Measurements from ENCODE around the gene NPAS3.

Gene NPAS3

DNA sequence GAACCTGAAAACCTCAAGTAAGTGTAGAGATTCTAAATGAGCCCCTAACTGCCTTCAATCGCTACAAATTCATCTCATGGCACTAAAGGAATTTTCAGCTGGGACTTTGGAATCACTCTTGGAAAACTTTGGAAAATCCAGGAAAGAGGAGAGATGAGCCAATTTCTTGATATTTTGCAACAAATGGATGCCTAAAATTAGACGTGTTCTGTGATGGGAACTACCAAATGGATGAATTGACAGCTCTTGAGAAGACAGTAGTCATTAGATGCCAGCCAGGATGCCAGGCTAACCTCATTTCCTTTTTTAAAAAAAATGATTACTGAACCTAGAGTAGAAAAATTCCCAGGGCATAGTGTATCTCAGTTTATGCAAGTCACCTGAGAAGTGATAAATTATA, 78.3 kb downstream of the NPAS3 start:
- DNase-seq, result no peak

DNA sequence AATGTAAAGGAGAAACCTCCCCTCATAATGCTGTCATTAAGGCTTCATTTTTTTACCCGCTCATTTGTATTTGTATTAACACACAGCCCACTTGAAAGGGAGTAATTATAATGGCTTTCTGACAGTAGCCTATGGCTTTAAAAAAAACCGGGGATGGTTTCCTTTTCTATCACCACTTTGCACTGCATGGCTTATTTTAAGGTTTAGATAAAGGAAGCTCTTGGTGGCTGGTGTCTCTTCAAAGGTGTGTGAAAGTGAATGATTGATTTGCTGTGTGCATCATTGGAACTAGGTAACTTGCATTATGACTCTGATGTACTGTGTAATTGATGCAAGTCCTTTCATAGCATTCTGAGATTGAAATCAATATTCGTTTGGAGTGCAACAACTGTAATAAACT, 80.7 kb downstream of the NPAS3 start:
- no peak for DNase-seq

DNA sequence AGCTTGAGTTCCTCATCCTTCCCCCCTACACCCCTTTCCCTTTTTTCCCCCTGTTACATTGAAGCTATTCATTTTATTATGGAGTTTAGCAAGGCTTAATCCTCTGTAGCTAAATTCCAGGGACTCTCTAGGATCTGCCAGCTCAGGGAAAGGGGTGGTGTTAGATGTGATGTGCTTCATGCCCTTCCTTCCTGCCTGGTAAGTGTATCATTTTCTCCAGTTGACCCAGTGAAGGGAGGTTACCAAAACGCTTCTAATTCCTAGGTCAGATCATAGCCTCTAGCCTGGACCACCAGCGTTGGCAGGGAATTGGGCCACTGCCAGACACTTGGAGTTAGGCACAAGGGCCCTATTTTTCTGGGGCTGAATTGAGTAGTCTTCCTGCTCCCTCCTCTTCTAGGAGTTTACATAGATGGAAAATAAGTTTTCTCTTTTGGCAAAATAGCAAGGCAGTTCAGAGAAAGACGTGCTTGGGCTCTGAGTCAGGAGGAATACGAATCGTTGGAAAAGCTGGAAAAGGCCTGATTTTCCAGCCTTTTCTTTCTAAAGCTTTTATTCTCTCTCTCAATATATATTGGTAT, 88.3 kb downstream of the NPAS3 start:
- no peak for DNase-seq

DNA sequence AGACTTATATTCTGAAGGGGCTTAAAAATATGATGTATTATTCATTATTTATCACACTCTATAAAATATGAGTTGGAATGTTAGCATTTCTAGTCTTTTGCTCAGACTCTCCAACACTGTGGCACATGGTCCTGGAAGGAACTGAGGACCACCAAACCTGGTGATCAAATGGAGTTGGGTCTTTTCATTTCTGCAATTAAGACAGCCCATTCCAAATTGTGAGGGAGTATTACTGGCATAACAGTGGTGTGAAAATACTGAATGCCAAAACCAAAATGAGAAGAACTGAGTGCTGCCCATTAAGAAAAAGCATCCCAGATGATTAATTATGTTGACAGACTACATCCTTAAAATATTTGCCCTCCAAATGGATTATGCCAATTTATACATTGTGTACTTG, 90.8 kb downstream of the NPAS3 start:
- DNase-seq, result no peak

DNA sequence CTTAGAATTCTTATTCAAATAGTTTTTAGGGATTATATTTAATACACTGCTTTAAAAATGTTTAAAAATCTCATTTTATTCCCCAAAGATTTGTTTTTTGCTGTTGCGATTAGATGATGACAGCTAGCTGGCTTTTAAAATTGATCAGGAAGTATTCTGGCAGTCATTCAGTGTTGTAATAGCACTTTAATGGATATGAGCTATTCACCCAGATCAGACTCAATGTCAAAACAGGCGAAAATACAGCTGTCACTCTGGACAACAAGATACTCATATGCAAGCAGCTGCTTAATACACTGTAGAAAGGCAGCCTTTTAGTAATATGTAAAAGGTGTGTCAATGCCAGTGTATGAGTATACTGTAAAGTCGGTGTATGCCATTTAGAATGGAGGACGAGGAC, 91.7 kb downstream of the NPAS3 start:
- no peak for DNase-seq

DNA sequence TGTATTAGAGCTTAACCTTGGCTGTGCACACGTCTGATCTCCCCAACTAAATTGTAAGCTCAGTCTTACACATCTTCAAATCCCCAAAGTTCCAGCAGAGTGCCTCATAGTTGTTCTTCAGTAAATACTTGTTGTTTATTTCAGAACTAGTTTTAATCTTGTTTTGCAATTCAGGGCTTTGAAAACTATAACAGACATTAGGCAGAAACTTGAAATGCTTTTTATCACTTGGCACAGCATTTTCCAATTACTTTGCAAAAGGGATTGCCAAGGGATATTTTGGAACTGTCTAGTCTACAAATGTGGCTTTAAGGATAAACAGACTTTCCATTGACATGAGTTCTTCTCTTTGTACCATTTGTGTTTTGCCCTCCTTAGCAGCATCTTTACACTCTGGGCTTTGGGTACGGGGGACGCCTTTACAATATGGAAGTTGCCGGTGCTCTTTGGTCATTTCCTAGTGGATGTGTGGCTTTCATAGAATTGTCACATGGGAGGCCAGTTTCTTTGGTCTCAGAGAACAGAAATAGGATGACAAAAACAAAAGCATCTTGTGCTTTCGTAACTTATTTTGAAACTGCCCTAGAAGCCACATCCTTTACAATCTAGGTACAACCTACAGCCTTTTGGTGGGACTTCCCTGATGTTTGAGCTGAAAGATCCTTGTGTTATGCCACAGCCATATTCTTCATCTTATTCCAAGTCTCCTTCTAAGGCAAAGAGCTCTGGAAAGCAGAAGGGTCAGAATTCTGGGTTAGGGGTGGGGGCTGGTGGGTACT, 96.9 kb downstream of the NPAS3 start:
- no peak for DNase-seq

DNA sequence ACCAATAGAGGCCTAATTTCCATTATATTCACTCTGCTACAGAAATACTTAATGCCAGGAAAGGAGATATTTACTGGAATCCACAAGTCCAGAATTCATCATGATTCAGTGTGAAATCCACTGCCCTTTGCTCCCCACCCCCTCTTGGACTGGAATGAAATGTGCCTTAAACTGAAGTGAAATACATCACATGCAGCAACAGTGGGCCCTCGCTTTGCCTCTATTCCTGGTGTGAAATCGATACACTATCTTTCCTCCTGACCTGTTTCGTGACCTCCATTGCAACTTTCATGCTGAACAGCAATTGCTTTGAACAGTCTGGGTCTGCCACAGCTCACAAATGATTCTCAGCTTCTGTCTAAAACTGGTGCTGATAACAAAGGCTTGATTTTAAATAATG, 100.6 kb downstream of the NPAS3 start:
- no peak for DNase-seq

DNA sequence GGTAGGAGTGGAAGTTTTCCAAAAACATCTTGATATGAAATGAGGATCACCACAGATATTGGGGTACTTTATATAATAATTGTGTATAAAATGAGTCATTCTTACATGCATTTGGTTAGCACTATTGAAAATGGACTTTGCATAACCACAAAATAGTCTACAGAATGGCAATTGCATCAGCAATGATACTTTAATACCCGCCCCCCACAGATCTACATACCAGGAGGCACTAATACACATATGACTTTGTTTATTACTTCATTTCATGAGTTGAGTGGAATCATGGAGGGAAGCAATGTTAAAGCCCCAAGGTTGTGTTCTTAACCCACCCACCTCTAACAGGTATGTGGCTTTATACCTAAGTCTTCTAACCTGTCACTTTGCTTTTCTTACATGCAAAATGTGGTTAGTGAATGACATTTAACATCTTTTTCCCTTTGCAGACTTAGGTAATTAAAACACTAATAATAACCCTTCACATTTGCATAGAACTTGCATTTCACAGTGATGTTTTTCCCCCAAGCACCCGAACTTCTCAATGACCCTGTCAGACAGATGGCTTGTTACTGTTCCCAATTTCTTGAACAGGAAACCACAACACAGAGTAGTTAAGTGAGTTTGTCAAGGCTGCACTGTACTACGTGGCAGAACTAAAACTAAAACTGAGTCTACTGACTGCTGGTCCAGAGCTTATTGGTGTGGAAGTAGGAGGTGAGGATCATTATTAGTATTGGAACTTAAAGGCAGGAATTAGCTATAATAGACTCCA, 101.9 kb downstream of the NPAS3 start:
- DNase-seq, result no peak

DNA sequence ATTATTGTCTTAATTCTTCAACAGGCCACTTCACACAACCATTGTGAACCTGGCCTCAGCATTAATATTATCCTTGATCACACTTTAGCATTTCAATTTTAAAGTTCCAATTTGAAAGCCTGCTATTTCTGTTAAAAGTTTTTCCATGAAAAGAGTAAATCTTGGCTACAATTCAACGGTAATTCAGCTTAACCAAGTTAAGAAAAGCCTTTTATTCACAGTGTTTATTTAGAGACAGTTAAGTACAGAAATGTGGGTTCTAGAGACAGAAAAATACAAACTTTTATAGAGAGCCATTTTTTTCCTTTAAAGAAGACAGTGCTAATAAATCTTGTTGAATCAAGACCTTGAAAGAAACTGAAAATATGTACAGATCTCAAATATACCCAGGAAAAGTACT, 103.9 kb downstream of the NPAS3 start:
- DNase-seq, result no peak

DNA sequence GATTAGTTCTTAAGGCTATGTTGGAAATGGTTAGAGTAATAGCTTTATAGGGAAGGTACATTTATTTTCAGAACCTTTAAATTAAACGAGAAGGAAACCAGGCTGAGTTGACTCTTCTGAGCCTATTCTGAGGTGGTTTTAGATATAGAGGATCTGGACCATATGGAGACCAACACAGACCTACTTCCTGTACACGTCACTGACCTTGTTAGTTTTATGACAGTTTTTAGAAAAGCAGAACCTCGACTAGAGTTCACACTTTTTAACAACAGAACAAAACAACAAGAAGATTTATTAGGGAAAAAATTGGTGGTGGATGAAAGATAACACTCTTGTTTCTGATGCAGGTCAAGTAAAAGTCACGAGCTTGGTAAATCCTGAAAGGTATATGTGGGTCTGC, 107.1 kb downstream of the NPAS3 start:
- no peak for DNase-seq

DNA sequence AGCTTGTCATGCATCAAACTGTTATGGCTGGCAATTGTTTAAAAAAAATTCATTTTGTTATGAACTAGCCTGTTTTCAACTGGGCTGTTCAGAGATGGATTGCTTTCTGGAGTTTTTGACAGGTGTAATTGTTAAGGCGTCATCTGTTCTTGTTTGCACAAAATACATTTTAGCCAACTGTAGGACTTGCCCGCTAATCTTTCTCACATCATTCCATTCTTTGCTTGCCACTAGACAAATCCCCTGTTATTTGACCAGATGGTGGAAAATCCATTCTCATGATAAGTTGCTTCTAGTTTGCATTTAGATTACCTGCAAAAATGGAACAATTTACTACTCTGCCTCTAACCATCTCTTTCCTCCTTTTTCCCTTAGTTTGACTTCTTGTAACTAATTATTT, 114.3 kb downstream of the NPAS3 start:
- DNase-seq, result peak; percentile 93 to 99

DNA sequence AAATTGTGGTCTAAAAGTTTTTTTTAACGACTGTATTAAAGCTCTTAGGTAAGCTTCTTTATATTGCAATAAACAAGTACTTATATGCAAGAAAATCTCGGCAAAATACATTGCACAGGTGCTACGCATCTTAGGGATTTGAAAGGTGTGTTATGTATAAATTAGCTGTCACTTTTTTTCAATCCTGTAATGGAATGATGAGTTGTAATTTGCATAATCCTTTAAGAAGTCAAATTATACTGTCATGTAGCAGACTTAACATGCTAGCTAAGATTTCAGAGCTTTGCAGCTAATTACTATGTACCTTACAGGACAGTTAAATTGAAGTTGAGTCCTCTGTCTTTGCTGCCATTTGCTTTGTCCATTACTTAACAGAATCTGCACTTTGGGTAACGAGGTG, 117.5 kb downstream of the NPAS3 start:
- peak; percentile 34 to 79 for DNase-seq

DNA sequence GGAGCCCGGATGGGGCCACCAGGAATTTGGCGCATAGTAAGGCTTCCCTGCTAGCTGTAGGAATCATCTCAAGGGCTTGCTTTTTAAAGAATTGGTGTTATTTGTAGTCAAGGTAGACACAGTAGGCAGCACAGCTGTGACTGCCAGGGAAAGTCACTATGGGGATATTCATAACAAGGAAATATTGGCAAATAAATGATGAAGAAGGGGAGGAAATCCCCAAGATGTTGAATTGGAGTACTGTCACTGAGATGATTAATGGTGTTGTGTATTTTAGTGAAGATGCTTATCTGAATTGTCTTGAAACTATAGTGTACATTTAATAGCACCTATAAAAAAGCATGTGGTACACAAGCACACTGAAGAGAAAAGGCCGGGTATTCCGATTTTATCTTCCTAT, 118.9 kb downstream of the NPAS3 start:
- no peak for DNase-seq

DNA sequence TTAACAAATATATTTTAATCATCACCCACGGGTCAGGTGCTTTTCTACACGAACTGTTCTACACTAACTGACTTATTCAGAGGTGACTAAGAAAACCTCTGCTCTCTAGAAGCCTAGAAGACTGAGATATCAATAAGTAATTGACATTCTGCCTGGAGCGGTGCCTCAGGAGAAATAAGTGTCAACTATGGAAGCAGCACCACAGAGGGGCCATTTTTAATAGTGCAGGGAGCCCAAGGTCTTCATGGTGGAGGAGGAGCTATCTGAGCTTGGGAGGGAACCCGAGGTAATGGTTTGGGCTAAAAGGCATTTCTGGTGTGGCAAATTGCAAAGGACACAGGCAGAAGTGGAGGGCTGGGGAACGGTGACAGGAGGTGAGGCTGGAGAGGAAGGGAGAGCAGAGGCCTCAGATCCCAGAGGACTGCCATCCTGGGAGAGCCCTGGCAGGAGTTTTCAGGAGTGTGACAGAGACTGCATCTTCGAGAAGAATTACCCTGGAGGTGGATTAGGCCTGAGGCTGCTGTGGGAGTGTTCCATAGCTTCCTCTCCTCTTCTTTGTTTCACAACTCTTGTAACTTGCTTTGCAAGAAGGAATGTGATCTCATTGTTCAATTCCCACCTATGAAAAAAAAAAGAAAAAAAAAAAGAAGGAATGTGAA, 123.1 kb downstream of the NPAS3 start:
- DNase-seq, result no peak

DNA sequence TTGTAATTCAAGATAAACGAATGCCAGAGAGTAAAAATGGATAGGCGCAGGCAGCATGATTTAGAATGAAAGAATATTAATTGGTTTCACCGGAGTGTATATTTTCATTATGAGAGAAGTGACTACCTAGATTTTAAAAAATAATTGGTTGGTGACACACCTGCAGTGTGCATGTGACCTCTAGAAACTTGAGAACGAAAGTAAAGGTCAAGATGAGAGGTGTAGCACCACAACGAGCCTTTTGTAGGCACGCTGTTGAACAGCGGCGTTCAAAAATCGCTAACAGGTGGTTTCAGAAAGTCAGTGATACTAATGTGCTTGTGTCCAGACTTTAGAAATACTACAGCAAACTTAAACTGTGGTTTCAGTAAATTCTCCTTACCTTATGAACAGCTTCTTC, 123.8 kb downstream of the NPAS3 start:
- DNase-seq, result no peak

DNA sequence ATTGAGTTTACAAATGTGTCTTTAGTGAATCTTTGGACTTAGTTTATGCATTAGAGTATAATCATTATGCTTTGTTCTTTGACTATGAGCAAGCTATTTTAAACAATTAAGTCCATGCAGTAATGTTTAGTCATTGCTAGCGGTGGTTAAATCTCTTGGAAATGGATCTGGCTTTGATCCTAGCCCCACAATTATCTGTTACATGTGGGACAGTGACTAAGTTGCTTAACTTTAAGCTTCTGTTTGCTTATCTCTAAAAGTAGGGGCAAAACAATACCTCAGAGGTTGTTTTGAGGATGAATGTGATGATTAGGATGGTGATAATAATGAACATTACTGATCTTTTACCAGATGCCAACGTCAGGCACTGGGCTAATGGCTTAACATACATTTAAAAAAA, 124.2 kb downstream of the NPAS3 start:
- DNase-seq, result no peak

DNA sequence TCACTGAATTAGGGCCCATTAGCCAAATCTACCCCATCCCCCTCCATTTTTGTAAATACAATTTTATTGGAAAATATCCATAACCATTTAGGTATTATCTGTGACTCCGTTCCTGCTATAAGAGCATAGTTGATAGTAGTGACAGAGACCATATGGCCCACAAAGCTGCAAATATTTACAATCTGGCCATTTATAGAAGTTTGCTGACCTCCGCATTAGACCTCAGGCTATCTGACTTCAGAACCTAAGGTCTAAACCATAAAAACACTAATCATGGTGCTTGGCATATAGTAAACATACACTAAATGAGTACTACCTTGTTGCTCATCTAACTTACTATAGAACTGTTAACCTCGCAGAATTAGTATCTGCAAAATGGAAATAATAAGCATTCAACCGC, 124.8 kb downstream of the NPAS3 start:
- no peak for DNase-seq

DNA sequence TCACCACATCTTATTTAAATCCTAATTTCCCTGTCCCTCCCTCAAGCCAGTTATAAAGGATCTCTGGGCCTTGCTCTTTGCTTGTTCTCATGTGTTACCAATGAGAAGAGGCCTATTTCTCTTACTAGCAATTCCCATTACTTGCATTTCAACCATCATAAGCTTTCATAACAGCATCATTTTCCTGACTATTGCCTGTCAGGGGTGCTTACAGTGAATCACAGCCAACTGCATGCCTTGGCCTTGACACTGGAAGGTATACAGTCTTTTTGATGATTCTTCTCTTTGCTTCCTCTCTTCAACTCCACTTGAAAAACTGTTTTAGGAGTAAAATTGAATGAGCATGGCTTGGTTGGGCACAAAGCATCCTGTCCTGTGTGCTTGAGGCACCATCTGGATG, 127.0 kb downstream of the NPAS3 start:
- no peak for DNase-seq

DNA sequence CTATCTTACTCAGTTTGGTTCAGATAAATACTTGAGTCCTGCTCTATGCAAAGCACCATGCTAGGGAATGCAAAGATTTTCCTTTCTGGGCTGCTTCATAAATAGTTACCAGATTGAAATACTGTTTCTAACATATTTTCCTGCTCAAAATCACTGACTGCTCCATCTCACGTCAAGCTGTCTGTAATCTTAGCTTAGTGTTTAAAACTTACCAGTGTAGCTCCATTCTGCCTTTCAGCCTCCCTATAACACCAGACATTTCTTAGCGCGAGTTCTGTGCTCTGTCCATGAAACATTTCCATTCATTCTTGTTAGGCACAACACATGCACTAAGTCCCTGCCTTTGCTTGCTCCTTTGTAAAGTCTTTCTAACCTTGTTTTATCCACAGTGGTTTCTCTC, 129.4 kb downstream of the NPAS3 start:
- no peak for DNase-seq

DNA sequence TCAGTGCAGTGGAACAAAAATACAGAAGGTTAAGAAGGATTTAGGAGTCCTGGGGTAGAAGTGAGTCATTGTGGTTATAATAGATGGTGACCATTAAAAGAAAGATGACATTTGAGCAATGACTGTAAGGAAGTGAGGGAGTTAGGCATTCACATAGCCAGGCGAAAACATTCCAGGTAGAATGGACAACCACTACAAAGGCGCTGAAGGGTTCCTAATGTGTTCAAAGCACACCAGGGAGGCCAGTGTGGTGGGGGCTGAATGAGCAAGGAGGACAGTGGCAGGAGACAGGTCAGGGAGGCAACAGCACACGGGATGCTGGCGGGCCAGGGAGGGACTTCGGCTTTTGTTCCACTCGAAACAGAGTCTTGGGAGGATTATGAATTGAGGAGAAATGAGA, 129.9 kb downstream of the NPAS3 start:
- no peak for DNase-seq

DNA sequence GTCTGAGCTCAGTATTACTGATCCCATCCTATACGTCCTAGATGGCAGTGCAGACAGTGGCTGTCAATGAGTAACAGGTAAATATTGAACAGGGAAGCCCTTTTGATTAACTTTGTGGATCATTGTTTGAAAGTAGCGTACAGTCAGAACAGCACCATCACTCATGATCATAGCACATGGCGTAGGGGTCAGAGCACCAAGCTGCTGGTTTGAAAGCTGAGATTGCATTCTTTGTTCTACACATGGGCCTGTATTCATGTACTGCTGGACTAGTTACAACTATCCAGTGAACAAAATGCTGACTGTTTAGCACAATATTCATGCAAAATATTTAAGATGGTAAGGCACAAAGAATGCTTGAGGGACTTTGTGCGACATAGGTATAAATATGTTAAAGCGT, 131.8 kb downstream of the NPAS3 start:
- DNase-seq, result no peak

DNA sequence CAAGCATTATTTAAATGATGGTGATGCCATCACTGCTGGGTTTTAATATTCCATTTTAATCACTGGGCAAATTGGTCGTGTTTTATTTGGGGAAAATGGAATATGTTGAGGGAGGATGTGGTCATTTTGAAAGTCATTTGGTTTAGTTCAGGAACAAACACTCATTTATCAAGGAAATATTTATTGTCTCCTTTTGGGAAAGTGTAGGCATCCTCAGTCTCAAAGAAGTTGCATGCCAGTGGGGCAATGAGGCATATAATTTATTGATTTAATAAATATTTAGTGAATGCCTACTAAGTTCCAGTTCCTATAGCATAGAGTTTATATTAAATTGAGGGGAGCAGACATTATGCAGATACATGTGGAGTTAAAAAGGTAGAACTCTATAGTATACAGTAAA, 134.3 kb downstream of the NPAS3 start:
- DNase-seq, result no peak

DNA sequence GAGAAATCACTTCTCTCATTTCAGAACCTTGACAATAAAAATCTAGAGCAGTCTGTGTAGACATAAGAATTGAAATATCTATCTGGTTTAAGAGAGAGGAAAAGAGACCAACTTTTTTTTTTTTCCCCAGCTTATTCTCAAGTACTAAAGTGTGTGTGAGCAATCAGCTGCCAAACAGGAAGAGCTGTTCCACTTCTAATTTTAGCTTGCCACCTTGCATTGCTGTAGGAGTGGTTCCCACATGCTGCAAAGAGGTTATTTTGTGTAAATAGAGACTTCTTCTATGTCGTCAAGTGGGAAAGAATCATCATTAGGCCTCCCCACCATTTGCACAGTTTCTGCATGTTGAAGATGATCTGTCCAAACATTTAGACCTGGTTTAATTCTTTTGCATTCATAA, 142.6 kb downstream of the NPAS3 start:
- no peak for DNase-seq

DNA sequence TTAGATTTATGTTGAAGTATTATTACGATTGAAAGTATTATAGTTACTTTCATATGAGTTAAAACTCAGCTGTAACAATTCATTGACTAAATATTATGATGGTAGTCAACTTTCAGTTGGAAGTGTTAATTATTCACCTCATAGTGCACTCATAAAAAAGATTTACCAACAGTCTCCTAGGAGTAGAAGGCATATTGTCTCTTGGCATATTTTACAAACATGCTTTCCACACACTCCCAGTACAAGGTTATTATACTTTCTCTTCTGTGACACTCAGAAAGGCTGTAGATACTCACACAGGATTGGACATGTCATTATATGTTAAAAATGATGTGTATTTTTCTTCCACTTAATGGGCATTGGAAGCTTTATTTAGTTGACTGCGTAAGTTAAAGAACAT, 147.1 kb downstream of the NPAS3 start:
- DNase-seq, result no peak
